SK-N-SH (cell line): ENCODE measurements around the gene GATAD2B. TPM values are rescaled to one million over a fixed set of nuclear protein-coding genes. Genes with fewer than 3 reads are reported as not detected.

Experiments
- CTCF ChIA-PET: fragments of 300-600, 350-600 bp; formaldehyde crosslinking; extraction: SDS; loops from one replicate; lab custom pipeline; 2021; lab: Yijun Ruan, JAX
- POLR2A ChIA-PET: fragments of 350-600 bp; sonication (Branson Sonifier 250); formaldehyde crosslinking; extraction: SDS; loops from one replicate; lab custom pipeline; 2020; ENCODE audit warnings: antibody characterized with exemption, inconsistent platforms; lab: Yijun Ruan, JAX
- DNase-seq: peaks from one replicate; pipeline ENCODE4 v3.0.0; 2012
- H2AFZ ChIP-seq: fragments of 200-600 bp; sonication (generic); 2 replicates; pipeline ENCODE4 v1.8.1; 2016; ENCODE audit warnings: antibody characterized with exemption, mild to moderate bottlenecking, low read depth
- H3F3A ChIP-seq: fragments of 200-600 bp; sonication (generic); replicated peaks from 2 replicates; pipeline ENCODE3; 2016; ENCODE audit warnings: antibody characterized with exemption, mild to moderate bottlenecking; ENCODE audit not compliant: insufficient read depth
- H3K27ac ChIP-seq, 2 experiments: fragments of 200-500 bp in 1 of 2; fragments of 200-600 bp in 1 of 2; sonication (Bioruptor generic) in 1 of 2; sonication (generic), shearing (Covaris generic) in 1 of 2; 2 replicates each; pipeline versions ENCODE4 v1.5.1 to v1.6.1; 2014 to 2016; ENCODE audit warnings: low read depth in 2 of 2, inconsistent platforms in 1 of 2, low read length in 1 of 2, mild to moderate bottlenecking in 1 of 2, mixed read lengths in 1 of 2
- H3K27me3 ChIP-seq: fragments of 200-600 bp; sonication (generic), shearing (Covaris generic); 2 replicates; pipeline ENCODE4 v1.6.1; 2016; ENCODE audit warnings: mixed run types; ENCODE audit not compliant: insufficient read depth
- H3K36me3 ChIP-seq, 2 experiments: fragments of 200-500 bp in 1 of 2; fragments of 200-600 bp in 1 of 2; sonication (Bioruptor generic) in 1 of 2; sonication (generic) in 1 of 2; replicated peaks in 1 of 2; 2 replicates each; pipeline versions ENCODE3 to v1.5.1; 2014 to 2016; ENCODE audit warnings: low read length in 1 of 2, mild to moderate bottlenecking in 1 of 2; ENCODE audit not compliant: insufficient read depth in 2 of 2, control insufficient read depth in 1 of 2
- H3K4me1 ChIP-seq, 2 experiments: fragments of 200-500 bp in 1 of 2; fragments of 200-600 bp in 1 of 2; sonication (Bioruptor generic) in 1 of 2; sonication (generic), shearing (Covaris generic) in 1 of 2; 2 replicates each; pipeline versions ENCODE4 v1.5.1 to v1.6.1; 2014 to 2016; ENCODE audit warnings: low read depth in 1 of 2, low read length in 1 of 2, mixed run types in 1 of 2; ENCODE audit not compliant: insufficient read depth in 2 of 2, control insufficient read depth in 1 of 2
- H3K4me2 ChIP-seq: fragments of 200-600 bp; sonication (generic), shearing (Covaris generic); 2 replicates; pipeline ENCODE4 v1.6.1; 2017; ENCODE audit warnings: mixed run types
- H3K4me3 ChIP-seq, 2 experiments: fragments of 200-500 bp in 1 of 2; fragments of 200-600 bp in 1 of 2; sonication (Bioruptor generic) in 1 of 2; sonication (generic), shearing (Covaris generic) in 1 of 2; 2 replicates each; pipeline versions ENCODE4 v1.5.1 to v1.8.1; 2014 to 2016; ENCODE audit warnings: low read depth in 2 of 2, inconsistent platforms in 1 of 2, low read length in 1 of 2, mild to moderate bottlenecking in 1 of 2, mixed read lengths in 1 of 2, moderate library complexity in 1 of 2
- H3K79me2 ChIP-seq: fragments of 200-600 bp; sonication (generic); 2 replicates; pipeline ENCODE4 v1.8.1; 2017; ENCODE audit warnings: mild to moderate bottlenecking; ENCODE audit not compliant: insufficient read depth
- H3K9ac ChIP-seq: fragments of 200-600 bp; sonication (generic); 2 replicates; pipeline ENCODE4 v1.6.1; 2017; ENCODE audit warnings: mixed run types
- H3K9me2 ChIP-seq: fragments of 200-600 bp; sonication (generic); 2 replicates; pipeline ENCODE4 v1.6.1; 2017; ENCODE audit warnings: mixed run types
- H3K9me3 ChIP-seq: fragments of 200-600 bp; sonication (generic); 2 replicates; pipeline ENCODE4 v1.6.1; 2017; ENCODE audit warnings: mixed run types, mild to moderate bottlenecking, moderate library complexity
- H4K20me1 ChIP-seq: fragments of 200-600 bp; sonication (generic); 2 replicates; pipeline ENCODE4 v1.6.1; 2017; ENCODE audit warnings: mild to moderate bottlenecking, mixed run types; ENCODE audit not compliant: insufficient read depth
- CHD2 ChIP-seq: fragments of 150-350 bp; IDR thresholded peaks from 2 replicates; pipeline ENCODE4 v1.6.1; 2018; ENCODE audit warnings: low read length; ENCODE audit not compliant: partially characterized antibody
- CTCF ChIP-seq: fragments of 200-600 bp; sonication (generic); IDR thresholded peaks from 2 replicates; pipeline ENCODE4 v1.6.1; 2017; ENCODE audit warnings: antibody characterized with exemption, mild to moderate bottlenecking, moderate library complexity
- EP300 ChIP-seq, 2 experiments: IDR thresholded peaks; 2 replicates each; pipeline versions ENCODE4 v1.4.0 to v1.6.1; 2012; ENCODE audit warnings: borderline replicate concordance in 1 of 2, low read depth in 1 of 2, low read length in 1 of 2
- EZH2phosphoT487 ChIP-seq: fragments of 200-600 bp; sonication (generic); IDR thresholded peaks from 2 replicates; pipeline ENCODE4 v1.6.1; 2017; ENCODE audit warnings: low read depth, mixed run types, mild to moderate bottlenecking, antibody characterized with exemption, moderate library complexity, borderline replicate concordance
- GABPA ChIP-seq: IDR thresholded peaks from 2 replicates; pipeline ENCODE4 v1.4.0; 2012; ENCODE audit warnings: low read depth, mild to moderate bottlenecking
- NFIC ChIP-seq: IDR thresholded peaks from 2 replicates; pipeline ENCODE4 v1.4.0; 2012; ENCODE audit warnings: borderline replicate concordance
- RAD21 ChIP-seq: IDR thresholded peaks from 2 replicates; pipeline ENCODE4 v1.6.1; 2012; ENCODE audit warnings: mild to moderate bottlenecking, low read length
- RFX5 ChIP-seq: IDR thresholded peaks from 2 replicates; pipeline ENCODE4 v1.6.1; 2012; ENCODE audit warnings: mild to moderate bottlenecking, improper control_type of control experiment, low read length
- SIN3A ChIP-seq: IDR thresholded peaks from 2 replicates; pipeline ENCODE4 v1.6.1; 2012; ENCODE audit warnings: low read depth, mild to moderate bottlenecking, low read length, moderate library complexity, borderline replicate concordance
- TAF1 ChIP-seq: IDR thresholded peaks from 2 replicates; pipeline ENCODE4 v1.6.1; 2012; ENCODE audit warnings: low read depth, mild to moderate bottlenecking, low read length, moderate library complexity, borderline replicate concordance
- USF2 ChIP-seq: fragments of 150-350 bp; IDR thresholded peaks from 2 replicates; pipeline ENCODE4 v1.6.1; 2017; ENCODE audit warnings: antibody characterized with exemption, low read length, low read depth, borderline replicate concordance
- ZBTB33 ChIP-seq: IDR thresholded peaks from 2 replicates; pipeline ENCODE4 v1.4.0; 2012; ENCODE audit warnings: low read depth, borderline replicate concordance
- WGBS: methylation state at CpG from one replicate; pipeline ENCODE4 v1.1.6; 2017; ENCODE audit warnings: low lambda C conversion rate; 5-methylcytosine and 5-hydroxymethylcytosine counted together
- polyA plus RNA-seq, 3 experiments: library from polyadenylated mRNA; depleted of rRNA; stranded (reverse); fragments of >200 nt; gene quantifications; 2 replicates each; pipeline ENCODE4 v1.2.3, GENCODE V29; 2012
- TF ChIP-seq, protein P1 (sequence below): IDR thresholded peaks from 2 replicates; pipeline ENCODE4 v1.4.0; 2012; ENCODE audit warnings: low read depth, borderline replicate concordance

The GATAD2B gene
- polyA plus RNA-seq, 1 of the 3 experiments (the other 2 are of a cell fraction) = 2.8 TPM

DNA sequence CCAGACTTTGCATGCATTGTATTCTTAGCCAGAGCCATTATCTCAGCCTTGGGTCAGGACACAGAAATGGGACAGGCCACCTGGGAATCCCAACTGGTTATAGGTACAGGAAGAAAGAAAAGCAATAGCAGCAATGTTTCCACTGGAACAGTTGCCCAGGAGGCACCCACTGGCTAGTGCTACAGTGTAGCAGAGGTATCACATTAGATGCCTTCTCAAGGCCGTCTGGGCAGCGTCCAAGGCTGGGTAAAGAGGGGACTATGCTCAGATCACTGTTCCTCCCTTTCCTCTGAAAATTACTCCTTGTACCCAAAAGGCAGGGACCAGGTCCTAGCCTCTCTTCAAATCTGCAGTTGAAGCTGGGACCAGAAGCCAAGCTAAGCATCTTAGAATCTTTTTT, 47.6 kb upstream of the GATAD2B start:
- no peaks in the 10 kb centered on the region for H4K20me1 ChIP-seq
- POLR2A ChIA-PET = interaction anchor here (0.7 to 1.4 kb wide), 3 partner anchors 20 to 195 kb away, joined by 3 to 7 read pairs (median 4); partner anchors contain the start of genes RPS27 and SLC27A3
- no peak overlapping the region for H3K4me2 ChIP-seq
- H3K4me1 ChIP-seq = peaks cover 0 to 18% of the 10 kb centered on the region in 2 experiments; a peak in 2 of 4 replicates
- CTCF ChIA-PET = interaction anchor here (1.0 to 8.9 kb wide), 2 partner anchors 15 to 24 kb away, joined by 4 to 68 read pairs; partner anchors contain the start of genes DENND4B and RAB13
- H3K9me2 ChIP-seq = no peaks in the 10 kb centered on the region
- TF ChIP-seq SIN3A (no peak), ZBTB33 (no peak), RAD21 (no peak), CTCF (no peak), CHD2 (no peak), NFIC (no peak), USF2 (no peak), GABPA (no peak), EZH2phosphoT487 (no peak), TAF1 (no peak), RFX5 (no peak), EP300 (IDR thresholded peaks at IDR 0.05; ENCODE audit: borderline replicate concordance in 1 of 2, low read depth in 1 of 2, low read length in 1 of 2) (no peak)
- TF ChIP-seq, protein P1, sequence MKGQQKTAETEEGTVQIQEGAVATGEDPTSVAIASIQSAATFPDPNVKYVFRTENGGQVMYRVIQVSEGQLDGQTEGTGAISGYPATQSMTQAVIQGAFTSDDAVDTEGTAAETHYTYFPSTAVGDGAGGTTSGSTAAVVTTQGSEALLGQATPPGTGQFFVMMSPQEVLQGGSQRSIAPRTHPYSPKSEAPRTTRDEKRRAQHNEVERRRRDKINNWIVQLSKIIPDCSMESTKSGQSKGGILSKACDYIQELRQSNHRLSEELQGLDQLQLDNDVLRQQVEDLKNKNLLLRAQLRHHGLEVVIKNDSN = no peak
- H3K9ac ChIP-seq = no peak overlapping the region
- H2AFZ ChIP-seq = no peak overlapping the region
- 100% methylated on average over 2 of the region's 2 CpGs for WGBS
- H3F3A ChIP-seq = peaks cover 9% of the 10 kb centered on the region
- DNase-seq = no peak
- H3K79me2 ChIP-seq = peaks cover 13% of the 10 kb centered on the region; the same call in 1 of the 2 replicates
- H3K27me3 ChIP-seq = no peaks in the 10 kb centered on the region
- H3K9me3 ChIP-seq = no peaks in the 10 kb centered on the region
- peaks cover 13 to 19% of the 10 kb centered on the region in 2 experiments for H3K36me3 ChIP-seq
- H3K27ac ChIP-seq = no peak overlapping the region
- H3K4me3 ChIP-seq = no peak overlapping the region
